ENCODE results near the gene PPP1R3G.

Gene PPP1R3G

DNA sequence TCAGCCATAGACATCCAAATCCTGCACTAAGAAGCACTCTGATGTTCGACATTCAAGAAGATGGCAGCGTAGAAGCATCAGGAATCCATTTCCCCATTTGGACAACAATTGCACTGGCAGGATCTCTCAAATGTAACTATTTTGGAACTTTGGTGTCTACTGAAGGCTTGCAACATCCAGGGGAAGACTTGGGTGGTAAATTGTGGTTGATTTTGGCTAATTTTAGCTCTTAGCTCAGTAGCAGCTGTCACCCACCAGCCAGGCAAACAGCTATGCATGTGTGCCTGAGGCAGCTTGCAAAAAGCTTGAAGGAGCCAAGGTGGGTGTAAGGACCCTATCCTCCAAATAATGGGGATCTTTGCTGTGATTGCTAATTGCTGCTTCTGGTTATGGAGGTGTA, 35.1 kb upstream of the PPP1R3G start:
- H3K27ac ChIP-seq, result no peak overlapping the region
- TF ChIP-seq ZFX (IDR thresholded peaks at IDR 0.05), result no peak
- TF ChIP-seq, protein P1, sequence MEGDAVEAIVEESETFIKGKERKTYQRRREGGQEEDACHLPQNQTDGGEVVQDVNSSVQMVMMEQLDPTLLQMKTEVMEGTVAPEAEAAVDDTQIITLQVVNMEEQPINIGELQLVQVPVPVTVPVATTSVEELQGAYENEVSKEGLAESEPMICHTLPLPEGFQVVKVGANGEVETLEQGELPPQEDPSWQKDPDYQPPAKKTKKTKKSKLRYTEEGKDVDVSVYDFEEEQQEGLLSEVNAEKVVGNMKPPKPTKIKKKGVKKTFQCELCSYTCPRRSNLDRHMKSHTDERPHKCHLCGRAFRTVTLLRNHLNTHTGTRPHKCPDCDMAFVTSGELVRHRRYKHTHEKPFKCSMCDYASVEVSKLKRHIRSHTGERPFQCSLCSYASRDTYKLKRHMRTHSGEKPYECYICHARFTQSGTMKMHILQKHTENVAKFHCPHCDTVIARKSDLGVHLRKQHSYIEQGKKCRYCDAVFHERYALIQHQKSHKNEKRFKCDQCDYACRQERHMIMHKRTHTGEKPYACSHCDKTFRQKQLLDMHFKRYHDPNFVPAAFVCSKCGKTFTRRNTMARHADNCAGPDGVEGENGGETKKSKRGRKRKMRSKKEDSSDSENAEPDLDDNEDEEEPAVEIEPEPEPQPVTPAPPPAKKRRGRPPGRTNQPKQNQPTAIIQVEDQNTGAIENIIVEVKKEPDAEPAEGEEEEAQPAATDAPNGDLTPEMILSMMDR (conservative IDR thresholded peaks at IDR 0.05), result no peak

DNA sequence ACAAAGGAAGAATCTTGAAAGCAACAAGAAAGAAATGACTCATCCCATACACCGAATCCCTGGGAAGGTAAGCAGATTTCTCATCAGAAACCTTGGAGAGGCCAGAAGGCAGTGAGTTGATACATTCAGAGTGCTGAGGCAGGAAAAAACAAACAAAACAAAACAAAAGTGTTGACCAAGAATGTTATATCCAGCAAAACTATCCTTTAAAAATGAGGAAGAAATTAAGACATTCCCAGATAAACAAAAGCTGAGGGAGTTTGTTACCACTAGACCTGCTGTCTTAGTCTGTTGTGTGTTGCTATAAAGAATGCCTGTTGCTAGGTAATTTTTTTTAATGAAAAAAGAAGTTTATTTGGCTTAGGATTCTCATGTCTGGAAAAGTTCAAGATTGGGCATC, 33.7 kb upstream of the PPP1R3G start:
- no peak for TF ChIP-seq ZFX (IDR thresholded peaks at IDR 0.05)
- H3K27ac ChIP-seq, result no peak overlapping the region

DNA sequence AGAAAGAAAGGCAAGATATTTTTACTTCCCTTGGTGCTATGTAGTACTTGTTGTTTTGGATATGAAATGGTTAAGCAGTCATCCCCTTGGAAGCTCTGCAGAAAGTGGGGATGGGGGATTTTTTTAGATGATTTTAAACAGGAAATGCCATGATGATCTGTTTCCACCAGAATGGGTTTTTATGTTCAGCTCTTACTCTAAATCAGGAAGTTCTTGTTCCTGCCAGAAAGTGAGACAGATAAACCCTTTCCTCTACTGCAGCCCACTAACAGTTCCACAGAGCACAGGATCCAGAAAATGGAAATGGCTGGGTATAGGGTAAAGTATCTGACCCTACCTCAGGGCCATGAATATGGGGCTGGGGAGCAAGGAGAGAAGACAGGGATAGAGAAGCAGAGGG, 32.1 kb upstream of the PPP1R3G start:
- TF ChIP-seq, protein P1 (conservative IDR thresholded peaks at IDR 0.05), result no peak
- TF ChIP-seq ZFX (IDR thresholded peaks at IDR 0.05), result no peak
- no peak overlapping the region for H3K27ac ChIP-seq

DNA sequence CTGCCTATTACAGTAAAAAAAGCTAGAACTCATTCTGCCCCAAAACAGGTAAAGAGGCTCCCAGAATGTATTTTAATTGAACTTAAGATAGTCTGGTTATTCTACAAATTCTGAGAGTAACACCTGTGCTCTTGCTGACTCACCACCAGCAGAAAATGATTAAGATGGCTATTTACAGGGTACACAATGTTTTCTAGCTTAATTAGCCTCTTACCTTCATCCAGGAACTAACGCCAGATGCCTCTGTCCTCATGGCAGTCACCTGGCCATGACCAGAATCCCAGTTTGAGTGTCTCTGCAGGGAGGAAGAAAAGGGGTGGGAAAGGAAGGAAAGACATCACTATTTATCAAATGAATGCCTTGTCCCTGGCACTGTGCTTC, 31.3 kb upstream of the PPP1R3G start:
- no peak for TF ChIP-seq ZFX (IDR thresholded peaks at IDR 0.05)
- TF ChIP-seq, protein P1 (conservative IDR thresholded peaks at IDR 0.05), result no peak
- no peak overlapping the region for H3K27ac ChIP-seq

DNA sequence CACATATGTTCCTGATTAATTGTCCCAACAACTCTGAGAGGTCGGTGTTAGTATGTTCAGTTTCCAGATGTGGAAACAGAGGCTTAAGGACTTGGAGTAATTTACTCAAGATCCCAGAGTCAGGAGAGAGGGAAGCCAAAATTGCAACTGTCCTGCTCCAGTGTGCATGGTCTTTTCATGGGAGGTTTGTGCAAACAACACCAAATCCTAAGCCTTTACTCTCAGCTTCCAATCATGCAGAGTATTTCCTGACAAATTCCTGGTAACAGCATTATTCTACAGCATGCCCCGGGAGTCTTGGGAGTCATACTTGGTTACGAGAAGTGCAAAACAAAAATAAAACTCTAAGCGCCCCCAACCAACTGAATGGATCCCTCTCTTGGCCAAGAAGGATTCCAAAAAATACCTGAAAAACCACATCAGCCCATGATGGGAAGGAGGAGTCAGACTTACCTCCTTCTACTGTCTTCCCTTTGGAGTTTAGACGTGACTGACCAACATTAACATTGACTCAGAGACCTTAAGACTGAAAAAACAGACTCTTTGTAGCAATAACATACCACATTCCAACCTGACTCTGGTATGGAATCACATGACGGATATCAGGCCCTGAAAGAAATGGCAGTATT, 30.8 kb upstream of the PPP1R3G start:
- H3K27ac ChIP-seq, result no peak overlapping the region
- TF ChIP-seq, protein P1 (conservative IDR thresholded peaks at IDR 0.05), result no peak
- TF ChIP-seq ZFX (IDR thresholded peaks at IDR 0.05), result no peak

DNA sequence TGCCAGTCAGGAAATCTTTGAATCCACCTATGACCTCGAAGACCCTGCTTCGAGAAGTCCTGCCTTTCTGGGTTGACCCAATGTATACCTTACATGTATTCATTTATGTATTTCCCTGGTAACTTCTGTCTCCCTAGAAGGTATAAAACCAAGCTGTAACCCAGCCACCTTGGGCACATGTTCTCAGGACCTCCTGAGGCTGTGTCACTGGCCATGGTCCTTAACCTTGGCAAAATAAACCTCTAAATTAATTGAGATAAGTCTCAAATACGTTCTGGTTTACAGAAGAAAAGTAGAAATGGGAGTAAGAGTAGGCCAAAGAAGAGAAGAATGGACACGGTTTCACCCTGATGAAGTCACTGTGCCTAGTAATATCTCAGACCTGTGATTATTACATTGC, 30.0 kb upstream of the PPP1R3G start:
- H3K27ac ChIP-seq, result no peak overlapping the region
- TF ChIP-seq, protein P1 (conservative IDR thresholded peaks at IDR 0.05), result no peak

DNA sequence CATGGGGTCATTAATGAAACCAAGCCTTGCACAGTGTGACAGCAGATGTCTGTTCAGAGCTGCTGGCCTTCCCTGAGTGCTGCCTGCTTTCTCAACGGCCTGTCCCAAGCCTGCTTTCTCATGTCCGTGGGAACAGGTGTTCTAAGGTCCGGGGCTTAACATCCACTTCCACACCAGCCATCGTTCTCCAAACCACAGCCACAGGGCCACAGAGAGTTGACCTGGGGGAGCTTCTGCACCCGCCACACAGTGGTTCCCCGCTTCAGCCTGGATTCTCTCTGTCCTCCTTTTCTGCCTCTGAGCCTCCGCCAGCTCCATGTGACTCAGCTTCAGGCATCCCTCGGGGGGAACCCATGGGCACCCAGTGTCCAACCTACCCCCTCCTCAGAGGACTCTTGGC, 26.9 kb upstream of the PPP1R3G start:
- no peak overlapping the region for H3K27ac ChIP-seq
- TF ChIP-seq, protein P1 (conservative IDR thresholded peaks at IDR 0.05), result no peak
- no peak for TF ChIP-seq ZFX (IDR thresholded peaks at IDR 0.05)

All from C4-2B (cell line).